Measurements from ENCODE around the gene TPM3. TPM values are rescaled to one million over a fixed set of nuclear protein-coding genes. Genes with fewer than 3 reads are reported as not detected.

Gene TPM3
- total RNA-seq, 1 donor from 2014 or later = 161 TPM

- no peak for DNase-seq
- no peak for TF ChIP-seq CTCF (IDR thresholded peaks at IDR 0.05; ENCODE audit: borderline replicate concordance)
- H3K36me3 ChIP-seq = peaks cover 10% of the 10 kb centered on the region
- H3K4me1 ChIP-seq = peaks cover 85% of the 10 kb centered on the region
- H3K4me3 ChIP-seq = peak overlapping the region; percentile 96
- intact Hi-C loops (cut with micrococcal nuclease) = no loop called here
- H3K27ac ChIP-seq (replicated peaks) = peak overlapping the region; percentile 64
- H3K9me3 ChIP-seq (replicated peaks) = no peaks in the 10 kb centered on the region
- no peaks in the 10 kb centered on the region for H3K27me3 ChIP-seq (ENCODE audit: low read depth)
Observed at GRCh38 chr1:154179946-154180687, 11.8 kb downstream of the TPM3 start.

DNA sequence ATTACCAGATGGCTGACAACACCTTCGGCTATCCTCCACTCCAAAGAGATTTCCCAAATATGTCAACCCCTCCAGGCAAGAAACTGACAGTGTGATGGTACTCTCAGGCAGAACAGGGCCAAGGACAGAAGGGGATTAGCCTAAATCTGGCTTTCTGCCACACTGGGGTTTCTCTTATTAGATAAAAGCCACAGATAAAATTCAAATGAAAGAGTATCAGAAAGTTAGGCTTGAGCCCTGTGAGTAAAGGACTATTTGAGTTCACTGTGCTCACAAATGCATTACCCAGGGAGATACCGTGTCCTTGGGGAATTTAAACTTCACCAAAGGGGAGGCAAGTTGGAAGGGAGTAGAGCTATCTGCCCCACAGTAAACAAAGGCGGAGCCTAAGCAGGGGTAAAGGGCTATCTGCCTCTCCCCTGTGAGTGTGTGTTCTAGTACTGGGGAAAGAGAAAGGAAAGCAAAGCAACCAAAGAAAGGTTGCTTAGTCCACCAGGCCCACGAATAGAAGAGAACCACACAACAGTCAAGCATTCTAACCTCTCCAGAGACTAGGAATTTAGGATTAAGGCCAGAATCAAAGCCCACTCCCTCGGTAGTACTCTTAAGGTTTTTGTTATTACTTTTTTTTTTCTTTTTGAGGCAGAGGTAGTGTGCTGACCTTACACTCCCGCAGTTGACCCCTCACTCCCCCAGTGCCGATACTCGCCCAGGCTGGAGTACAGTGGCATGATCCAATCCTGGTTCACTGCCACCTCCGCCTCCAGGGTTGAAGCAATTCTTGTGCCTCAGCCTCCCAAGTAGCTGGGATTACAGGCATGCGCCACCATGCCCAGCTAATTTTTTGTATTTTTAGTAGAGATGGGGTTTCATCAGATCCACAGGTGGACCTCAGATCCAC is 12.7 kb downstream of the TPM3 start:
- TF ChIP-seq CTCF (IDR thresholded peaks at IDR 0.05; ENCODE audit: borderline replicate concordance) = no peak
- peak overlapping the region; percentile 12 for H3K4me3 ChIP-seq
- H3K4me1 ChIP-seq = peaks cover 85% of the 10 kb centered on the region

DNA sequence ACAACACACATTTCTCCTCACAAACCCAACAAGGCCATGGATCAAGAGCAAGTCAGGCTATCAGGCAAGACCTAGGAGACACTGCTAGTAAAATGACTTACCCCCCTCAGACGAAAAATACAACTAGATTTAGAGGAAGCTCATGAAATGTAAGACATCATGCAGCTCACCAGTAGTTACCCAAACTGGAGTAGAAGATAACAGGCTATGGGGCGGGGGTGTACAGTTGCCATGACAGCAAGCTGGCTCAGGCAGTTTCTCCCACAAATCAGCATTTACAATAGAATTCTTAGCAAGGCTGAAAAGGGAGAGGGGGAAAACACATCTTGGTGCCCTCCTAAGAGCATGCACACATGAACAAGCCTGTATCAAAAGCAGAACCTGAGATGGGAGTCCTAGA is 13.9 kb downstream of the TPM3 start:
- intact Hi-C loops (cut with micrococcal nuclease) = no loop called here
- no peak for TF ChIP-seq CTCF (IDR thresholded peaks at IDR 0.05; ENCODE audit: borderline replicate concordance)
- H3K4me1 ChIP-seq = peaks cover 78% of the 10 kb centered on the region
- peak overlapping the region; percentile 64 for H3K27ac ChIP-seq (replicated peaks)
- no peak overlapping the region for H3K4me3 ChIP-seq
- peaks cover 29% of the 10 kb centered on the region for H3K36me3 ChIP-seq
- H3K9me3 ChIP-seq (replicated peaks) = no peaks in the 10 kb centered on the region
- no peaks in the 10 kb centered on the region for H3K27me3 ChIP-seq (ENCODE audit: low read depth)
- no peak for DNase-seq

More for the DNA sequence above, 12.7 kb downstream of the TPM3 start:
- intact Hi-C loops (cut with micrococcal nuclease) = no loop called here
- no peak for DNase-seq
- peaks cover 18% of the 10 kb centered on the region for H3K36me3 ChIP-seq
- H3K9me3 ChIP-seq (replicated peaks) = no peaks in the 10 kb centered on the region
- H3K27ac ChIP-seq (replicated peaks) = peak overlapping the region; percentile 64
- no peaks in the 10 kb centered on the region for H3K27me3 ChIP-seq (ENCODE audit: low read depth)

DNA sequence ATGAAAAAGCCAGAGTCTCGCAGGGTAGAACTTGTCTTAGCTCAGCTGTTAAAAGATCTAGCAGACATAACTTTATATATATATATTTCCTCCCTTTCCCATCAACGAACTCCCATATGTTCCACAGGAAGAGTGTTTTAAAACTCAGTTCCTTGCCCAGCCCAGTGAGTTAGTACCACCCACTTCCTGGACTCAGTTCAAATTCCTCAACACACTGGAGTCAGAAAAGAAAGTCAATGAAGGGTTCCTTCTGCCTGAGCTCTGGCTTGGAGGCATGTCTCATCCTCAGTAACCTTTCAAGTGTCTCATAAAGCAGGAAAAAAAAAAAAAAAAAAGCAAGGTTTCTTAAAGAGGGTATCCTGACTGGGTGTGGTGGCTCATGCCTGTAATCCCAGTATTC is 15.6 kb downstream of the TPM3 start:
- Histone ChIP-seq H3K9me3 (replicated peaks) (no peaks in the 10 kb centered on the region), H3K27me3 (ENCODE audit: low read depth) (no peaks in the 10 kb centered on the region), H3K4me3 (no peak overlapping the region), H3K27ac (replicated peaks) (peak overlapping the region; percentile 77), H3K4me1 (peaks cover 62% of the 10 kb centered on the region), H3K36me3 (peaks cover 46% of the 10 kb centered on the region)
- DNase-seq = no peak
- TF ChIP-seq CTCF (IDR thresholded peaks at IDR 0.05; ENCODE audit: borderline replicate concordance) = no peak
- intact Hi-C loops (cut with micrococcal nuclease) = no loop called here

DNA sequence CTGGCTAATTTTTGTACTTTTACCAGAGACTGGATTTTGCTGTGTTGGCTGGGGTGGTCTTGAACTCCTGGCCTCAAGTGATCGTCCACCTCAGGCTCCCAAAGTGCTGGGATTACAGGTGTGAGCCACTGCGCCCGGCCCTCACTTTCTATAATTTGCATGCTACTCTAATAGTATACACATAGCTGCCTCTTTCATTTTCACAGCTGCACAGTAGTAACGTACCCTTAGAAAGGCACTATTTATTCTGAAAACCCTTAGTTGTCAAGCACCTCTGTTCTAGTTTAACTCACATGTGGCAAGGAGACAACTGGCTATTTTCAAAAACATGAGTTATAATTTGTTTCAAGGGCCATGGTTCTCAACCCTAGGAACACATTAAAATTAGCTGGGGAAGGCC is 17.2 kb downstream of the TPM3 start:
- no peak for TF ChIP-seq CTCF (IDR thresholded peaks at IDR 0.05; ENCODE audit: borderline replicate concordance)
- no peaks in the 10 kb centered on the region for H3K27me3 ChIP-seq (ENCODE audit: low read depth)
- no peak for DNase-seq
- no peak overlapping the region for H3K4me3 ChIP-seq
- peaks cover 45% of the 10 kb centered on the region for H3K4me1 ChIP-seq
- H3K9me3 ChIP-seq (replicated peaks) = no peaks in the 10 kb centered on the region
- no peak overlapping the region for H3K27ac ChIP-seq (replicated peaks)
- peaks cover 62% of the 10 kb centered on the region for H3K36me3 ChIP-seq
- intact Hi-C loops (cut with micrococcal nuclease) = no loop called here
